Measurements from ENCODE around the gene FUT8.
"Not testable (repeated sequence)": the region's sequence is repeated elsewhere in the genome, so short reads cannot be mapped to it uniquely, and the experiment has no call there.

Gene FUT8

GRCh38 chr14:65410640-65411039 lies 1.9 kb upstream of the FUT8 start:
- peak overlapping the region; percentile 95 for H3K4me3 Mint-ChIP-seq
- no peaks in the 10 kb centered on the region for H3K9me3 Mint-ChIP-seq
- no peak for ATAC-seq
- no peaks in the 10 kb centered on the region for H3K36me3 Mint-ChIP-seq
- H3K27ac Mint-ChIP-seq: peak overlapping the region; percentile 99
- H3K4me1 Mint-ChIP-seq: peaks cover 37% of the 10 kb centered on the region
- no peaks in the 10 kb centered on the region for H3K27me3 Mint-ChIP-seq

DNA sequence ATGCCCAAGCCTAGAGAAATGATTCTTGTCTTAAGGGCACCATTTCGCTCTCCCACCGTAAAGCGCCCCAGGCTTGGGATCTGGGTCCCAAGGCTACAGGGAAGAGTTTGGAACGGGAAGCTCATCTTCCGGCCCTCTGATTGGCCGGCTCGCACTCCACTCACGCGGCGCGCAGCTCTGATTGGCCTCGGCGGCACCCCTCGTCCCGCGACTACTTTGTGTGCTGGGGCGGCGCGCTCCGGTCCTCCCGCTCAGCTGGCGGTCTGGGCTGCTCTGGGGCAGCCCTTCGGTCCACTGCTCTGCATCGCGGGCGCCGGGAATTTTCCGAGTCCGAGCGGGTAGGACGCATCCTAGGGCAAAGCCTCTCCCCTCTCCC lies 886 bp upstream of the FUT8 start:
- no peaks in the 10 kb centered on the region for H3K9me3 Mint-ChIP-seq
- H3K36me3 Mint-ChIP-seq: no peaks in the 10 kb centered on the region
- H3K4me1 Mint-ChIP-seq: peaks cover 34% of the 10 kb centered on the region
- peak overlapping the region; percentile 95 for H3K4me3 Mint-ChIP-seq
- H3K27ac Mint-ChIP-seq: peak overlapping the region; percentile 99
- no peaks in the 10 kb centered on the region for H3K27me3 Mint-ChIP-seq
- ATAC-seq: peak; percentile 79

- Mint-ChIP-seq H3K4me1 (peaks cover 40% of the 10 kb centered on the region), H3K27ac (peak overlapping the region; percentile 99), H3K9me3 (no peaks in the 10 kb centered on the region), H3K4me3 (peak overlapping the region; percentile 95), H3K27me3 (no peaks in the 10 kb centered on the region), H3K36me3 (no peaks in the 10 kb centered on the region)
- peak; percentile 75 for ATAC-seq
Observed at GRCh38 chr14:65412856-65413738, 567 bp downstream of the FUT8 start.

GRCh38 chr14:65413739-65414045 lies 1.2 kb downstream of the FUT8 start:
- Mint-ChIP-seq H3K27ac (peak overlapping the region; percentile 99), H3K27me3 (no peaks in the 10 kb centered on the region), H3K4me3 (peak overlapping the region; percentile 95), H3K9me3 (no peaks in the 10 kb centered on the region), H3K36me3 (no peaks in the 10 kb centered on the region), H3K4me1 (peaks cover 40% of the 10 kb centered on the region)
- no peak for ATAC-seq

- H3K36me3 Mint-ChIP-seq: no peaks in the 10 kb centered on the region
- peak overlapping the region; percentile 99 for H3K27ac Mint-ChIP-seq
- H3K4me3 Mint-ChIP-seq: no peak overlapping the region
- ATAC-seq: no peak
- H3K27me3 Mint-ChIP-seq: no peaks in the 10 kb centered on the region
- H3K4me1 Mint-ChIP-seq: peaks cover 44% of the 10 kb centered on the region
- no peaks in the 10 kb centered on the region for H3K9me3 Mint-ChIP-seq
Observed at GRCh38 chr14:65414961-65415589, 2.5 kb downstream of the FUT8 start.

GRCh38 chr14:65415613-65416012 lies 3.1 kb downstream of the FUT8 start:
- Mint-ChIP-seq H3K9me3 (no peaks in the 10 kb centered on the region), H3K27ac (no peak overlapping the region), H3K36me3 (no peaks in the 10 kb centered on the region), H3K4me1 (peaks cover 44% of the 10 kb centered on the region), H3K4me3 (no peak overlapping the region), H3K27me3 (no peaks in the 10 kb centered on the region)
- ATAC-seq: no peak

DNA sequence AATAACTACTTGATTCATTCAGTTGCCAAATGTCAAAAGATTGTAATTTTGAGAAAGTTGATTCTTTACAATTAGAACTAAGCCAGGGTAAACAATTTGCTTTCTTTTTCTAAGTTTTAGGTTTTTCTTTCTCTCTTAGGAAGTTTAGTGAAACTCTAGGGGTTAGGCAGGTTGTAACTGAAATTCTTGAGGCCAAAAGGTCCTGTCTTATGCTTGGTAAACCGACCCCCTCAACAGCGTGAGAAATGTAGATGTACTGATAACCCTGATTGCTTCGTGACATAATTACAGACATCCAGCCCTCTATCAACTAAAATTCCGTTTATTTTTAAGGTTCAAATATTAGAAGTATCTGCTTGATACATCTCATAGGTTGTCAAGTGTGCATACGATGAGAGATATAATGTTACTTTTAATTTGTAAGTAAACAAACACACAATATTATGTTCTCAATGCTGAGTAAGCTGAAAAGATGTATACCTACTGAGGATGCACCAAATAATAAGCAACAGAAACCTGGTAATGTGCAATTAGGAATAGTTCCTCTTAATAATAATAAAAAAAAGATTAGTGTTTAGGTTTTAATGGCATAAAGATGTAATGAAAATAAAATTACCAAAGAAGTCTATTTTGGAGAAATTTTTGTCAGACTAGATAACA lies 7.2 kb downstream of the FUT8 start:
- no peak overlapping the region for H3K4me3 Mint-ChIP-seq
- H3K27ac Mint-ChIP-seq: no peak overlapping the region
- H3K9me3 Mint-ChIP-seq: no peaks in the 10 kb centered on the region
- no peak for ATAC-seq
- peaks cover 12% of the 10 kb centered on the region for H3K36me3 Mint-ChIP-seq
- H3K4me1 Mint-ChIP-seq: peaks cover 41% of the 10 kb centered on the region
- no peaks in the 10 kb centered on the region for H3K27me3 Mint-ChIP-seq

DNA sequence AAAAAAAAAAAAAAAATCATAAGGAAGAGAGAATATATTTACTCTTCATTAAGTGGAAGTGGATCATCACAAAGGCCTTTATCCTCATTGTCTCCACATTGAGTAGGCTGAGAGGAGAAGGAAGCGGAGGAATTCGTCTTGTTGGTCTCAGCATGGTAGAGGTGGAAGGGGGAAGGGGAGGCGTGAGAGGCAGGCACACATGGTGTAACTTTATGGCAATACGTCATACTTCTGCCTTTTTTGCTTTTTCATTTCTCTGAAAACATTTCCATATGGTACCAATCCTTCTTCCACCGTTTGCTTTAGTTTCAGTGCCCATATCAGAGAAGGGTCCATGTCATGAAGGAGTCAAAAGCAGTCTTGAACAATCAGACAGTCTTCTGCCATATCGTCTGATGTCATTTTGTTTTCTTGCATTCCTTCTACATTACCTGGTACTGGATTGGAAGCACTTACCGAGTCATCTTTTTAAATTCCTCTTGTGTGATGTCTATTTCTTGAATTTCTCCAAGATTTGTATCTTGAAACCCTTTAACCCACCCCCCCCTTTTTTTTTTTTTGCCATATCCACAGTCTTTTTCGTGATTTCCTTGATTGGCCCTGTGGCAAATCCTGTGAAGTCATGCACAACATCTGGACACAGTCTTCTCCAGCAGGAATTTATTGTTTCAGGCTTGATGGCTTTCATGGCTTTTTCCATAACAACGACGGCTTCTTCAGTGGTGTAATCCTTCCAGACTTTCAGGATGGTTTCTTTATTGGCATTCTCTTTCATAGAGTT lies 8.9 kb downstream of the FUT8 start:
- no peak for ATAC-seq
- peak overlapping the region; percentile 32 for H3K27ac Mint-ChIP-seq
- no peaks in the 10 kb centered on the region for H3K9me3 Mint-ChIP-seq
- H3K4me1 Mint-ChIP-seq: peaks cover 48% of the 10 kb centered on the region
- no peak overlapping the region for H3K4me3 Mint-ChIP-seq
- H3K27me3 Mint-ChIP-seq: no peaks in the 10 kb centered on the region
- H3K36me3 Mint-ChIP-seq: peaks cover 12% of the 10 kb centered on the region

- no peak overlapping the region for H3K27ac Mint-ChIP-seq
Observed at GRCh38 chr14:65422088-65422834, 9.7 kb downstream of the FUT8 start.

GRCh38 chr14:65423982-65424381 lies 11.5 kb downstream of the FUT8 start:
- Mint-ChIP-seq H3K36me3 (peaks cover 27% of the 10 kb centered on the region), H3K27me3 (no peaks in the 10 kb centered on the region), H3K27ac (no peak overlapping the region), H3K4me1 (peaks cover 64% of the 10 kb centered on the region), H3K4me3 (no peak overlapping the region), H3K9me3 (no peaks in the 10 kb centered on the region)
- ATAC-seq: no peak

More at GRCh38 chr14:65422088-65422834, 9.7 kb downstream of the FUT8 start:
- Mint-ChIP-seq H3K36me3 (peaks cover 21% of the 10 kb centered on the region), H3K27me3 (no peaks in the 10 kb centered on the region), H3K9me3 (no peaks in the 10 kb centered on the region), H3K4me3 (no peak overlapping the region), H3K4me1 (peaks cover 54% of the 10 kb centered on the region)
- no peak for ATAC-seq

DNA sequence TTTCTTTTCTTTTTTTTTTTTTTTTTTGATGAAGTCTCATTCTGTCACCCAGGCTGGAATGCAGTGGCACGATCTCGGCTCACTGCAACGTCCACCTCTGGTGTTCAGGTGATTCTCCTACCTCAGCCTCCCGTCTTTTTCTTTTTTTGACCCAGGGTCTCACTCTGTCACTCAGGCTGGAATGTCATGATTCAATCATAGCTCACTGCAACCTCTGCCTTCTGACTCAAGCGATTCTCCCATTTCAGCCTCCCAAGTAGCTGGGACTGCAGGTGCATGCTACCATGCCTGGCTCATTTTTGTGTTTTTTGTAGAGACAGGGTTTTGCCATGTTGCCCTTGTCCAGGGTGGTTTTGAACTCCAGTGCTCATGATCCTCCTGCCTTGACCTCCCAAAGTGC lies 12.0 kb downstream of the FUT8 start:
- H3K27ac Mint-ChIP-seq: no peak overlapping the region
- no peak for ATAC-seq
- no peaks in the 10 kb centered on the region for H3K9me3 Mint-ChIP-seq
- H3K4me1 Mint-ChIP-seq: peaks cover 62% of the 10 kb centered on the region
- peaks cover 30% of the 10 kb centered on the region for H3K36me3 Mint-ChIP-seq
- H3K4me3 Mint-ChIP-seq: no peak overlapping the region
- H3K27me3 Mint-ChIP-seq: no peaks in the 10 kb centered on the region

- Mint-ChIP-seq H3K4me3 (no peak overlapping the region), H3K27me3 (no peaks in the 10 kb centered on the region), H3K27ac (peak overlapping the region; percentile 29), H3K4me1 (peaks cover 67% of the 10 kb centered on the region), H3K9me3 (no peaks in the 10 kb centered on the region), H3K36me3 (peaks cover 30% of the 10 kb centered on the region)
- ATAC-seq: peak; percentile 68
Observed at GRCh38 chr14:65425885-65426284, 13.4 kb downstream of the FUT8 start.

- peaks cover 34% of the 10 kb centered on the region for H3K36me3 Mint-ChIP-seq
- not testable (repeated sequence) for H3K27me3 Mint-ChIP-seq, H3K4me3 Mint-ChIP-seq, H3K27ac Mint-ChIP-seq, H3K9me3 Mint-ChIP-seq, ATAC-seq
- H3K4me1 Mint-ChIP-seq: peaks cover 66% of the 10 kb centered on the region
Observed at GRCh38 chr14:65426902-65427301, 14.4 kb downstream of the FUT8 start.

- H3K27ac Mint-ChIP-seq: peak overlapping the region; percentile 2
- no peaks in the 10 kb centered on the region for H3K9me3 Mint-ChIP-seq
- H3K27me3 Mint-ChIP-seq: no peaks in the 10 kb centered on the region
- H3K4me3 Mint-ChIP-seq: no peak overlapping the region
- peaks cover 78% of the 10 kb centered on the region for H3K4me1 Mint-ChIP-seq
- peaks cover 33% of the 10 kb centered on the region for H3K36me3 Mint-ChIP-seq
- ATAC-seq: no peak
Observed at GRCh38 chr14:65428691-65429090, 16.2 kb downstream of the FUT8 start.
